ENCODE data around the gene SLCO3A1.

GRCh38 chr15:91878319-91878870, 24.9 kb downstream of the SLCO3A1 start:
- TF ChIP-seq, protein P1, sequence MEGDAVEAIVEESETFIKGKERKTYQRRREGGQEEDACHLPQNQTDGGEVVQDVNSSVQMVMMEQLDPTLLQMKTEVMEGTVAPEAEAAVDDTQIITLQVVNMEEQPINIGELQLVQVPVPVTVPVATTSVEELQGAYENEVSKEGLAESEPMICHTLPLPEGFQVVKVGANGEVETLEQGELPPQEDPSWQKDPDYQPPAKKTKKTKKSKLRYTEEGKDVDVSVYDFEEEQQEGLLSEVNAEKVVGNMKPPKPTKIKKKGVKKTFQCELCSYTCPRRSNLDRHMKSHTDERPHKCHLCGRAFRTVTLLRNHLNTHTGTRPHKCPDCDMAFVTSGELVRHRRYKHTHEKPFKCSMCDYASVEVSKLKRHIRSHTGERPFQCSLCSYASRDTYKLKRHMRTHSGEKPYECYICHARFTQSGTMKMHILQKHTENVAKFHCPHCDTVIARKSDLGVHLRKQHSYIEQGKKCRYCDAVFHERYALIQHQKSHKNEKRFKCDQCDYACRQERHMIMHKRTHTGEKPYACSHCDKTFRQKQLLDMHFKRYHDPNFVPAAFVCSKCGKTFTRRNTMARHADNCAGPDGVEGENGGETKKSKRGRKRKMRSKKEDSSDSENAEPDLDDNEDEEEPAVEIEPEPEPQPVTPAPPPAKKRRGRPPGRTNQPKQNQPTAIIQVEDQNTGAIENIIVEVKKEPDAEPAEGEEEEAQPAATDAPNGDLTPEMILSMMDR (IDR thresholded peaks at IDR 0.05): no peak
- TF ChIP-seq POLR2A (IDR thresholded peaks at IDR 0.05) (no peak), EP300 (IDR thresholded peaks at IDR 0.05; ENCODE audit: low read depth) (no peak)

Data from transverse colon (tissue), 3 donors.